HG03045 (cell line): ENCODE data around the gene GIPC2.
"Not testable (repeated sequence)": the region's sequence is repeated elsewhere in the genome, so short reads cannot be mapped to it uniquely, and the experiment has no call there.

Experiments used
- ATAC-seq: cut with Tn5 transposase; IDR thresholded peaks from one replicate; pipeline ENCODE4 v1.9.1; 2021; ENCODE audit warnings: mild to moderate bottlenecking, moderate library complexity; ENCODE audit not compliant: unreplicated experiment

Gene GIPC2

GRCh38 chr1:78045926-78046778 is at the start of gene GIPC2:
GIPC2 (plus strand) TSS chr1:78045966; CDS start chr1:78046095, 129 bp downstream.
- peak; percentile 50 for ATAC-seq

- ATAC-seq = no peak
These were observed 49.0 kb upstream of the GIPC2 start for GRCh38 chr1:77996734-77997133.

GRCh38 chr1:78000536-78000935 is 45.2 kb upstream of the GIPC2 start:
- ATAC-seq = not testable (repeated sequence)

GRCh38 chr1:78003070-78003746 is 42.6 kb upstream of the GIPC2 start:
- no peak for ATAC-seq

GRCh38 chr1:78003882-78004718 is 41.7 kb upstream of the GIPC2 start:
- ATAC-seq = peak; percentile 59

GRCh38 chr1:78004719-78005447 is 40.9 kb upstream of the GIPC2 start, which contains the start of gene DNAJB4:
DNAJB4 (plus strand) TSS chr1:78004939; CDS start chr1:78005111, 172 bp downstream.
- ATAC-seq = peak; percentile 98

- ATAC-seq = no peak
These were observed 40.4 kb upstream of the GIPC2 start for GRCh38 chr1:78005448-78005722.

GRCh38 chr1:78005755-78006154 is 40.0 kb upstream of the GIPC2 start:
- ATAC-seq = no peak

- no peak for ATAC-seq
These were observed 39.2 kb upstream of the GIPC2 start for GRCh38 chr1:78006521-78006920.

- no peak for ATAC-seq
These were observed 38.0 kb upstream of the GIPC2 start for GRCh38 chr1:78007677-78008341.

GRCh38 chr1:78009276-78009675 is 36.5 kb upstream of the GIPC2 start:
- ATAC-seq = no peak

- ATAC-seq = no peak
These were observed 35.9 kb upstream of the GIPC2 start for GRCh38 chr1:78009836-78010235.

- ATAC-seq = no peak
These were observed 34.7 kb upstream of the GIPC2 start for GRCh38 chr1:78011050-78011449.

- ATAC-seq = no peak
These were observed 30.6 kb upstream of the GIPC2 start for GRCh38 chr1:78015148-78015547.

- ATAC-seq = no peak
These were observed 26.7 kb upstream of the GIPC2 start for GRCh38 chr1:78019024-78019423.

GRCh38 chr1:78021134-78021533 is 24.6 kb upstream of the GIPC2 start:
- not testable (repeated sequence) for ATAC-seq

- no peak for ATAC-seq
These were observed 16.0 kb upstream of the GIPC2 start for GRCh38 chr1:78029793-78030192.

GRCh38 chr1:78032996-78033796 is 12.6 kb upstream of the GIPC2 start:
- ATAC-seq = no peak

GRCh38 chr1:78033797-78034172 is 12.0 kb upstream of the GIPC2 start:
- no peak for ATAC-seq
